Measurements from ENCODE around the gene SYNE1.

Gene SYNE1

DNA sequence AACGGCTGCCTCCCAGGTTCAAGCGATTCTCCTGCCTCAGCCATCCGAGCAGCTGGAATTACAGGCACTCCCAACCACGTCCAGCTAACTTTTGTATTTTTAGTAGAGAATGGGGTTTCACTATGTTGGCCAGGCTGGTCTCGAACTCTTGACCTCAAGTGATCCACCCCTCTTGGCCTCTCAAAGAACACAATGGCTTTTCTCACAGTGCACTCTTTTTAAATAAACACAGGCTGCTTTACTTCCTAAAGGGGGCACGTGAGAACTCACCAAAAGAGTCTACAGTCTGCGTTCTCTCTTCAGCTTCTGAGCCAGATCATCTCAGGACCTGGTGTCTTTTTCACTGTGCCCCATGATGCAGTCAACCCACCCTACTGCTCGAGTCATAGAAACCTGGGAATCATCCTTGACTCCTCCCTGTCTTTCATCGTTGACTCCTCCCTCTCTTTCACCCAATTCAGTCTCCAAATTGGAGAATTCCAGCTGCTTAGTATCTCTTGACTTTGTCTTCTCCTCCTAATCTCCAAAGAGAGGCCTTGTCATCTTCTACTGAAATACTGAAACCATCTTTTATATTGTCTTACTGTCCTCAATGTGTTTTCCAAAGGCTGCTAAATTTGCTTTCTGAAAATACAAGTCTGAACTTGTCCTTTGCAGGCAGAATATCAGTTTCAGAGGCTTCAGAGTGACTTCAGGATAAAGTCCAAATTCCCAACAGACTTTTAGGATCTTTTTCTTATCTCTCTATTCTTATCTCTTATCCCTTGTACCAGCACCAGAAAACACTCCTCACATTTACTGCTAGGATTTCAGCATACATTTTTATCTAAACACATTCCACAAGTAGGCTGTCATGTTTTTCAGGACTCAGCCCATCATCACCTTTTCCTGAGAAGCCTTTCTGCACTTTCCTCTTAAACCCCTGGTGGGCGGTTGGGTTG, 323.4 kb downstream of the SYNE1 start:
- Histone ChIP-seq H3K4me2 (ENCODE audit: low read length) (no peak overlapping the region), H3K23ac (ENCODE audit: low read length) (no peak overlapping the region), H3K36me3 (ENCODE audit: control insufficient read depth, insufficient read depth, low read length) (no peaks in the 10 kb centered on the region), H3K27me3 (ENCODE audit: insufficient read depth, low read length, poor library complexity) (no peaks in the 10 kb centered on the region), H3K4ac (ENCODE audit: low read depth, low read length) (no peak overlapping the region), H3K4me3 (ENCODE audit: low read length) (no peak overlapping the region), H4K5ac (ENCODE audit: low read length) (no peak overlapping the region), H3K9ac (ENCODE audit: low read length) (no peak overlapping the region), H2BK5ac (ENCODE audit: low read length) (peak overlapping the region; percentile 32), H2AK5ac (ENCODE audit: low read length) (no peak overlapping the region), H3K56ac (ENCODE audit: low read length) (peak overlapping the region; percentile 17), H4K8ac (ENCODE audit: low read depth, low read length) (no peak overlapping the region), H3K4me1 (ENCODE audit: control insufficient read depth, low read depth, low read length) (peaks cover 2% of the 10 kb centered on the region), H2BK15ac (replicated peaks; ENCODE audit: low read depth) (no peak overlapping the region), H3K79me2 (ENCODE audit: control insufficient read depth, insufficient read depth, low read length) (no peaks in the 10 kb centered on the region), H3K18ac (ENCODE audit: low read length) (peak overlapping the region; percentile 21), H3K79me1 (ENCODE audit: low read length) (no peaks in the 10 kb centered on the region), H2BK120ac (ENCODE audit: low read depth, low read length) (no peak overlapping the region), H3K27ac (ENCODE audit: low read depth, low read length) (peak overlapping the region; percentile 63)
- WGBS (ENCODE audit: extremely low coverage, insufficient coverage, low lambda C conversion rate), result no CpG with 5 or more reads among the region's 10 CpGs
- DNase-seq, result peak; percentile 98

DNA sequence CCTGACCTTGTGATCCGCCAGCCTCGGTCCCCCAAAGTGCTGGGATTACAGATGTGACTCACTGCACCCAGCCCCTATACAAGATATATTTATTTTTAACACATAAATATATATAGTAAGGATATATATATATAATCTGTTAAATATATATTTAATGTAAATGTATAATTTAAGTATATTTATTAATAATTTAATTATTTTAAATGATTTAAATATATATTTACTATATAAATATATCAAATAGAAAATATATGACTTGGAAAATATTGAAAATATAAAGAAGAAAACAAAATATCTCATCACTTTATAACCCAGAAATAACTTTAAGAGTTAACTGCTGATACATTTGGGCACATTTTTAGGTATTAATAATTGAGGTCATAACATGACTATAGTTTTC, 324.7 kb downstream of the SYNE1 start:
- DNase-seq, result no peak
- H4K8ac ChIP-seq (ENCODE audit: low read depth, low read length), result no peak overlapping the region
- no peak overlapping the region for H4K5ac ChIP-seq (ENCODE audit: low read length)
- H3K4me2 ChIP-seq (ENCODE audit: low read length), result no peak overlapping the region
- no peak overlapping the region for H3K56ac ChIP-seq (ENCODE audit: low read length)
- no peak overlapping the region for H3K9ac ChIP-seq (ENCODE audit: low read length)
- H3K23ac ChIP-seq (ENCODE audit: low read length), result no peak overlapping the region
- H2BK5ac ChIP-seq (ENCODE audit: low read length), result no peak overlapping the region
- no peaks in the 10 kb centered on the region for H3K79me2 ChIP-seq (ENCODE audit: control insufficient read depth, insufficient read depth, low read length)
- H3K4me3 ChIP-seq (ENCODE audit: low read length), result no peak overlapping the region
- peak overlapping the region; percentile 96 for H2BK15ac ChIP-seq (replicated peaks; ENCODE audit: low read depth)
- WGBS (ENCODE audit: extremely low coverage, insufficient coverage, low lambda C conversion rate), result no CpG with 5 or more reads among the region's 2 CpGs
- H3K18ac ChIP-seq (ENCODE audit: low read length), result no peak overlapping the region
- peak overlapping the region; percentile 12 for H2BK120ac ChIP-seq (ENCODE audit: low read depth, low read length)
- H3K4me1 ChIP-seq (ENCODE audit: control insufficient read depth, low read depth, low read length), result peaks cover 2% of the 10 kb centered on the region
- H2AK5ac ChIP-seq (ENCODE audit: low read length), result no peak overlapping the region
- H3K36me3 ChIP-seq (ENCODE audit: control insufficient read depth, insufficient read depth, low read length), result no peaks in the 10 kb centered on the region
- H3K27ac ChIP-seq (ENCODE audit: low read depth, low read length), result no peak overlapping the region
- H3K27me3 ChIP-seq (ENCODE audit: insufficient read depth, low read length, poor library complexity), result no peaks in the 10 kb centered on the region
- H3K4ac ChIP-seq (ENCODE audit: low read depth, low read length), result no peak overlapping the region
- no peaks in the 10 kb centered on the region for H3K79me1 ChIP-seq (ENCODE audit: low read length)

DNA sequence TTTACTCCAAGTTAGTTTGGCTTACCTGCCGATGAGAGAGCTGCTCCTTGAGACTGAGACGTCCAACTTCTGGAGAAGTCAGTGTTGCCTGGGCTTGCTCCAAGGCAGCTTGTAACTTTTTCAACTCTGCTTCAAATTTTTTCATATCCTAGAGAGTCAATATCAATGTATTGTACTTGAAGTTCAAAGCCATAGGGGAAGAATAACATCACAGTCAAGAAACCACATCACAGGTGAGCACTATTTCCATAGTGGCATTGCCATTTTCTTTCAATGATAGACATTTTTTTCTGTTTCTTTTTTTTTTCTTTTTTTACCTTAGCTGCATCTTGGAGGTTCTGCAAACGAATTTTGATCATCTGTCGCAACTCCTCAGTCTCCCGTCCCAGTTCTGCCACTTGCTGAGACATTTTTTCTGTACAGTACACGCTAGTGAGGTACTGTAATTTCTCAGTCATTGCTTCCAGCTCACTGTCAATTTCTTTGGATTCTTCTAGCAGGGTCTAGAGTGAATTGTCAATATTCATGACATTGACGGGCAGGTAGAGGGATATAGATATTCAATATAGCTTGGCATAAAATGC, 326.7 kb downstream of the SYNE1 start:
- no peak overlapping the region for H4K8ac ChIP-seq (ENCODE audit: low read depth, low read length)
- H3K27me3 ChIP-seq (ENCODE audit: insufficient read depth, low read length, poor library complexity), result no peaks in the 10 kb centered on the region
- no peak overlapping the region for H4K5ac ChIP-seq (ENCODE audit: low read length)
- H3K79me2 ChIP-seq (ENCODE audit: control insufficient read depth, insufficient read depth, low read length), result no peaks in the 10 kb centered on the region
- no peak overlapping the region for H3K4me3 ChIP-seq (ENCODE audit: low read length)
- H2AK5ac ChIP-seq (ENCODE audit: low read length), result no peak overlapping the region
- no peak overlapping the region for H3K56ac ChIP-seq (ENCODE audit: low read length)
- H3K4me2 ChIP-seq (ENCODE audit: low read length), result no peak overlapping the region
- no peak for DNase-seq
- no peak overlapping the region for H2BK5ac ChIP-seq (ENCODE audit: low read length)
- H2BK120ac ChIP-seq (ENCODE audit: low read depth, low read length), result no peak overlapping the region
- H3K4me1 ChIP-seq (ENCODE audit: control insufficient read depth, low read depth, low read length), result peaks cover 2% of the 10 kb centered on the region
- H3K79me1 ChIP-seq (ENCODE audit: low read length), result no peaks in the 10 kb centered on the region
- no peak overlapping the region for H2BK15ac ChIP-seq (replicated peaks; ENCODE audit: low read depth)
- H3K27ac ChIP-seq (ENCODE audit: low read depth, low read length), result no peak overlapping the region
- H3K23ac ChIP-seq (ENCODE audit: low read length), result no peak overlapping the region
- H3K36me3 ChIP-seq (ENCODE audit: control insufficient read depth, insufficient read depth, low read length), result no peaks in the 10 kb centered on the region
- WGBS (ENCODE audit: extremely low coverage, insufficient coverage, low lambda C conversion rate), result no CpG with 5 or more reads among the region's 7 CpGs
- H3K4ac ChIP-seq (ENCODE audit: low read depth, low read length), result no peak overlapping the region
- no peak overlapping the region for H3K18ac ChIP-seq (ENCODE audit: low read length)
- no peak overlapping the region for H3K9ac ChIP-seq (ENCODE audit: low read length)

DNA sequence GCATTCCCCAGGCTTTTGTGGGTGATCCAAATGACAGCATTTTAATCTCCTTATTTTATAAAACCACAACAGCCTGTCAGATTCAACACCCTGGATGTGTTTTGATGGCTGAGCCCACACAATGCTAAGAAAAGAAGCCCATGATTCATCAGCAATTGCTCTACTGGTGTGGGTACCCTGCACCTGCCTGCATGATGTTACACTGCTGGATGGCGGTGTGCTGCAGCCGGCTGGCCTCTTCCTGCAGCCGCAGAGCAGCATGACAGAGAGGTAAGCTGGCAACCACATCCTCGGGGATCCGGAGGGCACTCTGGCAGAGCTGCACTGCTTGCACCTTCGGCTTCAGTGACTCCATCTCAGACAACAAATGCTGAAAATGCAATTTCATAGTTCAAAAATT, 327.5 kb downstream of the SYNE1 start:
- H3K79me2 ChIP-seq (ENCODE audit: control insufficient read depth, insufficient read depth, low read length), result no peaks in the 10 kb centered on the region
- no peaks in the 10 kb centered on the region for H3K36me3 ChIP-seq (ENCODE audit: control insufficient read depth, insufficient read depth, low read length)
- no peak overlapping the region for H2BK15ac ChIP-seq (replicated peaks; ENCODE audit: low read depth)
- H3K27me3 ChIP-seq (ENCODE audit: insufficient read depth, low read length, poor library complexity), result no peaks in the 10 kb centered on the region
- H3K18ac ChIP-seq (ENCODE audit: low read length), result no peak overlapping the region
- no peak overlapping the region for H3K4ac ChIP-seq (ENCODE audit: low read depth, low read length)
- no peak overlapping the region for H2AK5ac ChIP-seq (ENCODE audit: low read length)
- H3K23ac ChIP-seq (ENCODE audit: low read length), result no peak overlapping the region
- no peak overlapping the region for H3K27ac ChIP-seq (ENCODE audit: low read depth, low read length)
- no peak overlapping the region for H3K9ac ChIP-seq (ENCODE audit: low read length)
- no peak overlapping the region for H2BK120ac ChIP-seq (ENCODE audit: low read depth, low read length)
- H3K79me1 ChIP-seq (ENCODE audit: low read length), result no peaks in the 10 kb centered on the region
- WGBS (ENCODE audit: extremely low coverage, insufficient coverage, low lambda C conversion rate), result no CpG with 5 or more reads among the region's 6 CpGs
- no peak overlapping the region for H3K56ac ChIP-seq (ENCODE audit: low read length)
- H4K5ac ChIP-seq (ENCODE audit: low read length), result no peak overlapping the region
- no peak for DNase-seq
- H3K4me1 ChIP-seq (ENCODE audit: control insufficient read depth, low read depth, low read length), result peaks cover 1% of the 10 kb centered on the region
- H3K4me2 ChIP-seq (ENCODE audit: low read length), result no peak overlapping the region
- H2BK5ac ChIP-seq (ENCODE audit: low read length), result no peak overlapping the region
- no peak overlapping the region for H3K4me3 ChIP-seq (ENCODE audit: low read length)
- H4K8ac ChIP-seq (ENCODE audit: low read depth, low read length), result no peak overlapping the region

DNA sequence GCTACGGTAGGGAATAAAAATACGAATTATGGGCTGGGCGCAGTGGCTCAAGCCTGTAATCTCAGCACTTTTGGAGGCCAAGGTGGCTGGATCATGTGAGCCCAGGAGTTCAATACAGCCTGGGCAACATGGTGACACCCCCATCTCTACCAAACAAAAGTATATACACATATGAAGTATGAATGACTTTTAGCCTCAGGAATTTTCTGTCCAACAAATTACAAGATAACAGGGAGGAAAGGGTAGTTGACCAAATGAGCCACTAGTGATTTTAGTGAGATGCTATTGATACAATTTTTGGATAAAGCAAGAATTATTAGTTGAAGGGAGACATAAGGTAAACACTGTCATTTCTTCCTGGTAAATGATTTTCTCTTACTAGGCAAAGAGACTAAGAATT, 328.2 kb downstream of the SYNE1 start:
- H3K79me2 ChIP-seq (ENCODE audit: control insufficient read depth, insufficient read depth, low read length), result no peaks in the 10 kb centered on the region
- no peak for DNase-seq
- no peak overlapping the region for H2BK15ac ChIP-seq (replicated peaks; ENCODE audit: low read depth)
- H2AK5ac ChIP-seq (ENCODE audit: low read length), result no peak overlapping the region
- H3K18ac ChIP-seq (ENCODE audit: low read length), result no peak overlapping the region
- H3K4me1 ChIP-seq (ENCODE audit: control insufficient read depth, low read depth, low read length), result no peaks in the 10 kb centered on the region
- no peak overlapping the region for H3K23ac ChIP-seq (ENCODE audit: low read length)
- no peak overlapping the region for H3K4ac ChIP-seq (ENCODE audit: low read depth, low read length)
- no peaks in the 10 kb centered on the region for H3K79me1 ChIP-seq (ENCODE audit: low read length)
- H4K5ac ChIP-seq (ENCODE audit: low read length), result no peak overlapping the region
- no peak overlapping the region for H2BK120ac ChIP-seq (ENCODE audit: low read depth, low read length)
- no peak overlapping the region for H3K4me2 ChIP-seq (ENCODE audit: low read length)
- H2BK5ac ChIP-seq (ENCODE audit: low read length), result no peak overlapping the region
- no peak overlapping the region for H3K27ac ChIP-seq (ENCODE audit: low read depth, low read length)
- no peak overlapping the region for H3K9ac ChIP-seq (ENCODE audit: low read length)
- no CpG with 5 or more reads among the region's 3 CpGs for WGBS (ENCODE audit: extremely low coverage, insufficient coverage, low lambda C conversion rate)
- H3K4me3 ChIP-seq (ENCODE audit: low read length), result no peak overlapping the region
- no peaks in the 10 kb centered on the region for H3K27me3 ChIP-seq (ENCODE audit: insufficient read depth, low read length, poor library complexity)
- no peaks in the 10 kb centered on the region for H3K36me3 ChIP-seq (ENCODE audit: control insufficient read depth, insufficient read depth, low read length)
- H3K56ac ChIP-seq (ENCODE audit: low read length), result no peak overlapping the region
- no peak overlapping the region for H4K8ac ChIP-seq (ENCODE audit: low read depth, low read length)
